ENCODE measurements around the gene STOML2.

STOML2 gene

DNA sequence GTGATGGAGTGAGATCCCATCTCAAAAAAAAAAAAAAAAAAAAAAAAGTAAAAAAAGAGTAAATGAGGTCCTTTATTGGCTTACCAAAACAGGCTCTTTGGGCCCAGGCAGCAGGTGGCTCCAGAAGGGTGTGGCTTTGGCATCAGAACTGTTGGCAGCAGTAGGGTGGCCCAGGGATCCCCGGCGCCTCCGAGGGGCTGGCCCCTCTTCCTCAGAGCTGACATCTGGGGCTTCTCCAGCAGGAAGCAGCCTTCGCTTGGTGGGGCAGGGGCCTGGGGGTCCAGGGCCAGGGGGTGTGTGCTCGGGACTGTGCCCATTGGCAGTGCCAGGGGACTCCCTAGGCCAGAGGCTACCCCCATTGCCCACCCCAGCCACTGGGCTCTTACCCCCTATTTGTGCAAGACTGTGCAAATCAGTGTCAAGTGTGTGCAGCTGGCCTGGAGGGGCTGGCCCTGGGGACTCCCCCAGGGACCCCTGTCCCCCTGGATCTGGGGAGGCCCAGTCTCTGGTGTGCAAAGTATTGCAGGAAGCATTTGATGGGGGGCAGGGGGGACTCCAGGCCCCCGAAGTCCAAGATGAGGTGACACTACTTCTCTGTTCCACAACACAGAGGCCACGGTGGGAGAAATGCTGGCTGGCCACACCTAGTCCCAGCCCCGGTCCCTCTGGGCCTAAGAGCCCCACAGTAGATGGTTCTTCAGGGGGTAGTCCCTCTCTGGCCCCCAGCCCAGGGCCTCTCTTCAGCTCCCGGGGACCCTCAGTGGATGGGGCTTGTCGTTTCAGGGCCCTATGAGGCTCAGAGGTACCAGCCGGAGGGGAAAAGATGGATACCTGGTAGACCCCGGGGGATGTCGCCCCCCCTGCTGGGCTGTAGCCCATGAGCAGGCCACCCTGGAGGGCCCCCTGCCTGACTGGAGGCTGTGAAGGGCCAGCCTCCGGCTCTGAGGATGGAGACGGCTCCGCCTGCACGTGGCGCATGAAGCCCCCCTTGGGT, 4.7 kb upstream of the STOML2 start:
- DNase-seq (ENCODE audit: low spot score), result no peak

DNA sequence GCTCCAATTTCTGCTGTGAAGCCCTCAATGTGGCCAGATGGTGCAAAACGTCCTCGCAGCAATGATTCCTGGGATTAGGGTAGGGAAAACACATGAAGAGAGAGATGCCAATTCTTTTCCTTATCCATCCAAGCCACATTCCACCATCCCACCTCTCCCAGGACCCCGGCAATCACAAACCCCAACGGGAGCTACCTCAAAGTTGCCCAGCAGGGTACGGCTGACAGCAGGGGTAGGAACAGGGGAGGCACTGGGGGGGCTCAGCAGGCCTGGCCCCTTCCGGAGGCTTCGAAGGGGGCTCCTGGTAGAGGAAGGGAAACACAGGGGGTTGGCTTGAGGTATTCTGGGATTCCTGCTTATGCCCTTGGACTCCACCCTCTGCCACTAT, 3.4 kb upstream of the STOML2 start:
- DNase-seq (ENCODE audit: low spot score), result no peak

GRCh38 chr9:35105571-35106342, 2.8 kb upstream of the STOML2 start:
- no peak for DNase-seq (ENCODE audit: low spot score)

DNA sequence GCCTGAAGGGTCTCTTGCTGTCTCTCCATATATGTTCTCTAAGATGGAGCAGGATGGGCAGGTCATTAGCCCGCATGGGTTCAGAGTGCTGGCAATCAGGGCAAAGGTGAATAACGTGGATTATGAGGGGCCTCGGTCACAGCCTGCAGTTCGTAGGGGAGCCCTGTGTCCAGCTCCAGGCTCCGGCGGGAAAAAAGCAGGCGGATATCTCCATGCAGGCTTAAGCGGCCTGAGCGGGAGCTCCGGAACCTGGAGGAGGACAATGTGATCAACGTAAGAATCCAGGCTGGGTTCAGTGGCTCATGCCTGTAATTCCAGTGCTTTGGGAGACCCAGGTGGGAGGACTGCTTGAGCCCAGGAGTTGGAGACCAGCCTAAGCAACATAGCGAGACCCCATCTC, 2.2 kb upstream of the STOML2 start:
- no peak for DNase-seq (ENCODE audit: low spot score)

DNA sequence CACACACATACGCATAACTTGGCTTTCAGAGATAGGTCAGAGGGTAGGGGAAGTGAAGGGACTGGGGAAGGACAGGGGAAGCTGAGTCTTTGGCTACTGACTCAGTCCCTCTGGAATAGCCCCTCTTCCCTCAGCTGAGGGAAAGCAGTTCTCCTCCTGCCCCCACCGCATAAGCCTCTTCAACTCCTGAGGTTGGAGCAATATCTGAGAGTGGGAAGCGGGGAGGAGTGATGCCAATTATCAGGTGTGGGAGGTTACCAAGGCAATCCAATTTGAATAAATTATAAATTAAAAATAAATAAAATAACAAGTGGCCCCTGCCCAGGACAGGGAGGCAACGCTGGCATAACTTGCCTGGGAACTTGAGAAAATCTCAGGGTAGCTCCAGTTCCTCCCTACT, 1.7 kb upstream of the STOML2 start:
- no peak for DNase-seq (ENCODE audit: low spot score)

GRCh38 chr9:35103660-35104191, 795 bp upstream of the STOML2 start:
- no peak for DNase-seq (ENCODE audit: low spot score)

- no peak for DNase-seq (ENCODE audit: low spot score)
Measured at GRCh38 chr9:35102465-35102768, 514 bp downstream of the STOML2 start.

- no peak for DNase-seq (ENCODE audit: low spot score)
Measured at GRCh38 chr9:35097573-35097972, 5.4 kb downstream of the STOML2 start.

DNA sequence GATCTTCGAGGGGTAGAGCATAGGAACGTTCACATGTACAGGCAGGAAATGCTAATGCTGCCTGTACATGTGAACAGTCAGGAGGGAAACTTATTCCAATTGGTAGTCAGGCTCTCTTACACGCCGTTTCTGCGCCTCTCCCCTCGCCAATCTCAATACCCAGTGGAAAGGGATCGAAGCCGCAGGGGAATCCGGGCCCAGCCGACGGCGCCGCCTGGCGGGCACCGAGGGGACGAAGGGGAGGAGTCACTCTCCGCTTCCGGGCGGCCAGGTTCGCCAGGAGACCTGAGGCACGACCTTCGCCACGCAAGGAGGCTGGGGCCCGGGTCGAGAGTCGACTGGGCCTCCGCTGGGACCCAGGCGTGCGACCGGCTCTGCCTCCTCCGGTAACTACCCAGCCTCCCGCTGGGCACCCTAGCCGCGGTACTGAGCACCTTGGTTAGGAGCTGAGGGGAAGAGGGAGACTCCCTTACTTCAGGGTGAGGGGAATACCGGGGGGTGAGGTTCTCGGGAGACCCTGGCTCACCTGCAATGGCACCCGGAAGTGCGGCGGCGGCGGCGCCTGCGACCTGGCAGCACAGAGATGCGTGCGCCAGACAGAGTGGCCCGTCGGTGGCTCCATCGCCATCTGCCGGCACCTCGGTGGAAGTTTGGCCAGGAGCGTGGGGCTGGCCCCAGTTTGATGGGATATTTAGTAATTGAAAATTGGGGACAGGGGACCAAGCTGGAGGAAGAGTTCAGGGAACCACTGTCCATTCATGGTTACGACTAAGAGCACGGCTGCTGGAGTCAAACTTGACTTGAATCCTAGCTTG, 6.7 kb downstream of the STOML2 start, which contains the start of gene PIGO:
TSS of gene PIGO (minus strand) at position 557 of the 815 bp plus-strand sequence. CDS start 1,026 bp downstream, outside the sequence.
- DNase-seq (ENCODE audit: low spot score), result peak; percentile 83

DNA sequence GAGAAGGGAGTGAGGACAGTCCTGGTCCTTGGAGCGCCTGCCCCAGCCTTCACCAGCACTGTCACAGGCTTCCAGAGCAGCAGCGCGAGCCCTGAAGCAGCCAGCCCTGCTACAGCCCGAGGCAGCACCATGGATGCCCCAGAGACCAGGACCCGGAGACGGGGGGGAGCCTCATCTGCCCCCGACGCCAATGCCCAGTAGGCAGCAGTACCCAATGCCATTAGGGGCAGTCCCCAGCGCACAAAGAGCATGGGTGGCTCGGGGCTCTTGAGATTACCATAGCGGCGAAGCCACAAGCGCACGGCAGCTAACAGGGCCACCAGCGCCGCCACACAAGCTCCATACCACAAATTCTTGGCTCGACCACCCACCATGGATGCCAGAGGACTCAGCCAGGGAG, 11.4 kb downstream of the STOML2 start:
- DNase-seq (ENCODE audit: low spot score), result no peak

GRCh38 chr9:35089434-35089833, 13.5 kb downstream of the STOML2 start:
- DNase-seq (ENCODE audit: low spot score), result no peak

- no peak for DNase-seq (ENCODE audit: low spot score)
Measured at GRCh38 chr9:35085078-35085477, 17.9 kb downstream of the STOML2 start.

DNA sequence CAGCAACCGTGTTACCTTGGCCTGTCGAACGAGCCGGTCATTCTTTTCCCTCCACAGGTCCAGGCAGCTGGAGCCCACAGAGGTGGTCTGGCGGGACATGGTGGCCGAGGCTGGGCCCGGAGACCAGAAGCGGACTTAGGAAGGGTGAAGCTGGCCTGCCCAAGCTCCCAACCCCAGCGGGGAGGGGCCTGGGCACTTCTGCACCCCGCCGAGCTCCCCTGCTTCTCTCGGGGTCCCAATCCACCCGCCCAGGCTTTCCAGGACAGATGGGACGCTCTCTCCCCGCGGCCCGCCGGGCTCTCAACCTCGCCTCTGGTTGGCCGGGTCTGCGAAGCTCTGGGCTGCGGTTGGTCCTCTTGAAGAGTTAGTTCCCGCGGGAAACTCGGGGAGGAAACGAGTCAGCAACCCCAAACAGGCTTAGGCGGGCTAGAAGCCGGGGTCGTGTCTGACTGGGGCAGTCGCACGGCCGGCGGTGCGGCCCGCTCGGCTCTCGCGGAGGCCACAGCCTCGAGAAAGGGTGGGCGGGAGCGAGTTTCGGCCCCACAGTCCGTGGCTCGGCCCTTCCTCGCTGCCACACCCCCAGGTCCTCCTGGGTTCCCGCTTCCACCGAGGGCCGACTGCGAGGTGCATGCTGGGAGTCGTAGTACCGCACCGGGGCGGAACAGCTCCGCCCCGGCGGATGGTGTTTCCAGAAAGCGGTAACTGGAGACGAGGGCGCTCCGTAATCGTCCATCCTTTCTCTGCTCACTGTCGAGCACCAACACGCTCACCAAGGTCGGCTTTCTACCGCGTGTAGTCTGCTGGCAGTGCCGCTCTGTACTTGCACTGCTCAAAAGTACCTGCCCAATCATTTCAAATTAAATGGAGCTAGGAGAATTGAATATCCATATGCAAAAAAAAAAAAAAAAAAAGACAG, 23.2 kb downstream of the STOML2 start, which contains the start of gene FANCG:
TSS of gene FANCG (minus strand) at position 517 of the 916 bp plus-strand sequence. CDS start at position 99, 418 bp downstream.
- peak; percentile 89 for DNase-seq (ENCODE audit: low spot score)

- DNase-seq (ENCODE audit: low spot score), result no peak
Measured at GRCh38 chr9:35079041-35079425, 23.9 kb downstream of the STOML2 start.

DNA sequence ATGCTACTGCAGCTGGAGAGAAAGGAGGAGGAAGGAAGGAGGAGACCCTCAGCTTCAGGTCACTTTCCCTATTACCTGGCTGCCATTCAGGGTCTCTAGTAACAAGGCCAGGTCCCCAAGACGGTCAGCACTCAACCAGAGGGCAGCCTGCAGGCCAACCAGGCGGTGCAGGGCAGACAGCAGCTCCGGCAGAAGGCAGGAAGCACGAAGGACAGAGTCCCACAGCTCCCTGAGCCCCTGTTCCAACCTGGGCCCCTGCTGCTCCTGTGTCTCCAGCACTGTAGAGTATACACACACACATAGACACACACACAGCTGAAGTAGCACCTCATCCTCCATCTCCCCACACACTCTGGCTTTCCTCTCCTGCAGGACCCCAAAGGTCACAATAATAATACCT, 24.9 kb downstream of the STOML2 start:
- no peak for DNase-seq (ENCODE audit: low spot score)

DNA sequence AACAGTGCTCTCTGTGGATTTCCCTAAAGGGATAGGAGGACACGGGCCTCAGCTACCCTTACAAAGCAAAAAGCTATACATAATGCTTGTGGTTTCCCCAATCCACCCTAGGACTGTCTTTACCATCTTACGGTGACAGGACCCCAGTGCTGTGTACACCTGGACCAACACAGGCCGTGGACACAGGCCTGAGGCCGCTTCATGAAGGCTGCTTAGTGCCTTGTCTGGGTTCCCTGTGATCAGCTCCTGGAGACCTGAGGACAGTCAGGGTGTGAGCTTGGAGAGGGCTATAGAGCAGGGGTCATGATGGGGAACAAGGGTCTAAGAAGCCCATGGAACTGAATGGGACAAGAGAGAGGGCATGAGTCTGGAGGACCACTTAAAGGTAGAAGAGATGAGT, 26.1 kb downstream of the STOML2 start:
- no peak for DNase-seq (ENCODE audit: low spot score)

GRCh38 chr9:35075358-35075757, 27.6 kb downstream of the STOML2 start:
- DNase-seq (ENCODE audit: low spot score), result no peak

DNA sequence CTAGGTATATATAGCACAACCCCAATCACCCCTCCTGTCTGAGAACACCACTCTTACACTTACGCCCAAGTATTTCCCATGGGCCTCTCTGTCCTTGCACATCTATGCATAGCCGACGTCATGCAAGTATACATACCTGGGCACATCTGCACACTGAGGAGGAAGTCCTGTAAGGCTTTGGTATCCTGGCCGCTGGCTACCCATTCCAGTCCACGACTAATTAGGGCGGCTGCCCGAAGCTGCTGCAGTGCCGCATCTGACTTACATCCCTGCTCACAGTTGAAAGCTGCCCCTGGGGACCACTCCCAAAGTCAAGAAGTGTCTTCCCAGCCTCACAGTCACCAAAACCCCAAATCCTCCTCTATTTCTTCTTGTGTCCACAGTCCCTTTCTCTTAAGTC, 28.1 kb downstream of the STOML2 start:
- DNase-seq (ENCODE audit: low spot score), result no peak

DNA sequence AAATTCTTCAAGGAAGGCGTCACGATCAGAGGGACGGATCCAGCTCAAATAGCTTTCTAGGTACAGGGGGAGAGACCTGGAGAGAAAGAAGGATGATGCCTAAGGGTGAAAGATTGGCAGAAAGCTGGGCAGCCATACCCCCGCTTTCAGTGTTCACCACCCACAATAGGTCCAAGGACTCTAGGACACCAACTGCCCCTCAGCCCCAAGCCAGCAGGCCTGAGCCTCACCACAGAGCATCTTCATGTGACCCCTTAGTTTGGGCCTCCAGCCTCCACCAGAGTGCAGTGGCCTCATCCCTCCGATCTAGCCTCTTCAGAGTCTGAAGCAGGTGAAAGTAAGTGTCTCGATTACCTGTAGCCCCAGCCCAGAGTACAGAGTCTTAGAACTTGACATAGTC, 28.8 kb downstream of the STOML2 start:
- DNase-seq (ENCODE audit: low spot score), result no peak

DNA sequence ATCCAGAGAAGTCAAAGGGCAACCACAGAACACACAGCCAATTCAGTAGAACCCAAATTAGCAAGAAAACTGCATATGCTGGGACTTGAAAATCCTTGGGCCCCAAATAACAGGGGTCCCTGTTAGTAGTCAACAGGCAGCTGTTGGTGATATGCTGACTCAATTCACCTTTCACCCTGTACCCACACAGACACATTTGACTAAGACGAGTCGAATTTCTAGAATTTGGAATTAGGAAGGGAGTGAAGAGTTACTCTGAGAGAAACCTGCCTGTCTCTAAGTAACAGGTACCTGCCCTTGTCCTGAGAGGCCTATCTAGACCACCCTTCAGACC, 29.7 kb downstream of the STOML2 start:
- DNase-seq (ENCODE audit: low spot score), result no peak

All from COLO829 (cell line).